ENCODE data around the gene MSANTD7. TPM values are rescaled to one million over a fixed set of nuclear protein-coding genes. Genes with fewer than 3 reads are reported as not detected.
A peak's percentile ranks its signal among the peaks of the same experiment; 100 is the strongest.

MSANTD7 gene
- total and polyA plus RNA-seq, 11 donors, result 1.3 to 8.1 (median 5.6) TPM

DNA sequence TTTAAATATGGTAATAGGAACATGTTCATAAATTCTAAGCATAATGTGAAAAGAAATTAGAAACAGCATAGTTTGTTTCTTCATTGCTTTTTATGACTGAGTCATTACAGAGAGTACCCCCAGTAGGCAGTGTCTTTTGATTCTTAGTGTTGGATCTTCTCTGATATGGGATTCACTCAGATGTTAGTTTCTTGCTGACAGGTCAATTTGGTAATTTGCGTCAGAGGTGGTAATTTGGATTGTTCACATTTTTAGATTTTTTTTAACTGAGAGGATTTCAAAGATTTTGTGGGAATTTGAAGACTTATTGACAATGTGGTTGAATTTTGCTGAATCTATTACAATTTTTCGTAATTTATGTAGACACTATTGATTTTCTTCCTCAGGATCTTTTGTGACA lies 2.1 kb downstream of the MSANTD7 start:
- Histone ChIP-seq H3K36me3 (peaks cover 0 to 53% (median 48%) of the 10 kb centered on the region in 9 donors), H3K4me3 (peak overlapping the region in 1 of 12 donors; percentile 95), H3K9me3 (no peaks in the 10 kb centered on the region), H3K4me1 (peaks cover 5 to 26% (median 17%) of the 10 kb centered on the region in 12 donors), H3K27ac (no peak overlapping the region), H3K27me3 (no peaks in the 10 kb centered on the region)
- no peak for ATAC-seq
- no peak for DNase-seq
- intact Hi-C loops (cut with DNase I), result loop anchor here in 2 of 10 donors (5.0 to 10.0 kb wide), 2 partner anchors 37 to 265 kb away; partner anchors contain the start of gene SUV39H2 (in 1 of the 2)
- TF ChIP-seq, protein P1, sequence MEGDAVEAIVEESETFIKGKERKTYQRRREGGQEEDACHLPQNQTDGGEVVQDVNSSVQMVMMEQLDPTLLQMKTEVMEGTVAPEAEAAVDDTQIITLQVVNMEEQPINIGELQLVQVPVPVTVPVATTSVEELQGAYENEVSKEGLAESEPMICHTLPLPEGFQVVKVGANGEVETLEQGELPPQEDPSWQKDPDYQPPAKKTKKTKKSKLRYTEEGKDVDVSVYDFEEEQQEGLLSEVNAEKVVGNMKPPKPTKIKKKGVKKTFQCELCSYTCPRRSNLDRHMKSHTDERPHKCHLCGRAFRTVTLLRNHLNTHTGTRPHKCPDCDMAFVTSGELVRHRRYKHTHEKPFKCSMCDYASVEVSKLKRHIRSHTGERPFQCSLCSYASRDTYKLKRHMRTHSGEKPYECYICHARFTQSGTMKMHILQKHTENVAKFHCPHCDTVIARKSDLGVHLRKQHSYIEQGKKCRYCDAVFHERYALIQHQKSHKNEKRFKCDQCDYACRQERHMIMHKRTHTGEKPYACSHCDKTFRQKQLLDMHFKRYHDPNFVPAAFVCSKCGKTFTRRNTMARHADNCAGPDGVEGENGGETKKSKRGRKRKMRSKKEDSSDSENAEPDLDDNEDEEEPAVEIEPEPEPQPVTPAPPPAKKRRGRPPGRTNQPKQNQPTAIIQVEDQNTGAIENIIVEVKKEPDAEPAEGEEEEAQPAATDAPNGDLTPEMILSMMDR (IDR thresholded peaks at IDR 0.05), result no peak
- no peak for TF ChIP-seq POLR2A (IDR thresholded peaks at IDR 0.05)
- 91 to 93% (median 92%) methylated on average over 2 of the region's 2 CpGs for WGBS, 4 donors

DNA sequence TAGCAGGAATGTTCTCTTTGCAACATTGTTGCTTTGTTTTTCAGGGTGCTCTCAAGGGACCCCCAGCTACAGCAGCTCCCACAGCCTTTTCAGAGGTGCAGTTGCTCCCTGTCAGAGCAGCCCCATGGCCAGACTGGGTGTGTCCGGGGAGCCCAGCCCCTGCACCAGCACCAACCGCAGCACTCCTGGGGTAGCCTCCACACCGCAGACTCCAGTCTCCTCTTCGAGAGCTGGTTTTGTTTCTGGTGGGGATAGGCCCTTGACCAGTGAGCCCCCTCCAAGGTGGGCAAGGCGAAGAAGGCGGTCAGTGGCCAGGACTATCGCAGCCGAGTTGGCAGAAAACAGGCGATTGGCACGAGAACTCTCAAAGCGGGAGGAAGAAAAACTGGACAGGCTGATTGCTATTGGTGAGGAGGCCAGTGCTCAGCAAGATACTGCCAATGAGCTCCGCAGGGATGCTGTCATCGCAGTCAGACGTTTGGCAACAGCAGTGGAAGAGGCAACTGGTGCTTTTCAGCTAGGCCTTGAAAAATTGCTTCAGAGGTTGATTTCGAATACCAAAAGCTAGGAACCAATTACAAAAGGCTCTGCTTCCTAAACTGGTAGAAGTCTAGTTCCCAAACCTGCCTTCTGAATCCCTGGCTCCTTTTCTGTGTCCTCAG lies 5.4 kb downstream of the MSANTD7 start:
- DNase-seq (no peak), ATAC-seq (no peak)
- Histone ChIP-seq H3K27me3 (no peaks in the 10 kb centered on the region), H3K27ac (no peak overlapping the region), H3K4me1 (peaks cover 0 to 14% (median 9%) of the 10 kb centered on the region in 12 donors), H3K36me3 (peaks cover 0 to 79% (median 56%) of the 10 kb centered on the region in 9 donors), H3K9me3 (no peaks in the 10 kb centered on the region), H3K4me3 (no peak overlapping the region)
- TF ChIP-seq, protein P1 (IDR thresholded peaks at IDR 0.05), result no peak
- no peak for TF ChIP-seq POLR2A (IDR thresholded peaks at IDR 0.05)
- intact Hi-C loops (cut with DNase I), result loop anchor here in 2 of 10 donors (5.0 to 10.0 kb wide), 2 partner anchors 34 to 261 kb away; partner anchors contain the start of gene SUV39H2 (in 1 of the 2)
- WGBS, 4 donors, result 89 to 93% (median 91%) methylated on average over 15 of the region's 15 CpGs

DNA sequence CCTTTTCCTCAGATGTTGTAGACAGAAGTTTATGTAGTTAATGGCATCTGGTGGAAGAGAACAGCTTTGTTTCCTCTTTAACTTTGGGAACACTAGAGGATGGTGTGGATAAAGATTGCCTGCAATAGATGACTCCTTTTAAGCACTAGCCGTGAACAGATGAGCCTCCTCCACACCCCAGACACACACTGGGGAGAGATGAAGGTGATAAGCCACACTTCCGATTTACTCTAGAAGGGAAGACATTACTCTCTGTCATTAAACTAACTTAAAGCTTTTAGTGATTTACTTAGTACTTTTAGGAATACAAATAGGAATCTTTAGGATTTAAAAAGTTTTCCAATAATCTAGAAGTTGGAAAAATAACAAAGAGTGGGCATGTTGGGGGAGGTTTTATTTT lies 6.8 kb downstream of the MSANTD7 start:
- 69 to 84% (median 71%) methylated on average over 2 of the region's 2 CpGs for WGBS, 4 donors
- TF ChIP-seq, protein P1 (IDR thresholded peaks at IDR 0.05), result no peak
- no peak for TF ChIP-seq POLR2A (IDR thresholded peaks at IDR 0.05)
- H3K27me3 ChIP-seq, result no peaks in the 10 kb centered on the region
- no peak for DNase-seq
- H3K4me1 ChIP-seq, result peaks cover 0 to 3% (median 0%) of the 10 kb centered on the region in 12 donors
- no peaks in the 10 kb centered on the region for H3K9me3 ChIP-seq
- no peak overlapping the region for H3K27ac ChIP-seq
- H3K4me3 ChIP-seq, result no peak overlapping the region
- ATAC-seq, result no peak
- peaks cover 0 to 93% (median 64%) of the 10 kb centered on the region in 9 donors for H3K36me3 ChIP-seq
- intact Hi-C loops (cut with DNase I), result loop anchor here in 2 of 10 donors (5.0 to 10.0 kb wide), 2 partner anchors 32 to 260 kb away; partner anchors contain the start of gene SUV39H2 (in 1 of the 2)

DNA sequence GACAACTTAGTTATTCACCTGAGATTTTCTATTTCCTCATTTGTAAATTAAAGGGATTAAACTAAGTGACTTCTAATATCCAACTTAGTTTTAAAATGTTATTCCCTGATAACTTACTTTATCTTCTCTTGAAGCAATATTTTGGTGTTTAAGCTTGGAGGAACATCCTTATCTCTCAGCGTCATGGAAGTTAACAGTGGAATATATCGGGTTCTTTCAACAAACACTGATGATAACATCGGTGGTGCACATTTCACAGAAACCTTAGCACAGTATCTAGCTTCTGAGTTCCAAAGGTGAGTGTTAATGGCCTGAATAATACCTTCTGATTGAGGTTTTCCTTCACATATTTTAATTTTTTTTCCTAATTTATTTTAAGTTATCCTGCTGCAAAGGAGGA lies 14.1 kb downstream of the MSANTD7 start:
- Histone ChIP-seq H3K4me3 (no peak overlapping the region), H3K4me1 (peaks cover 0 to 3% (median 0%) of the 10 kb centered on the region in 12 donors), H3K27me3 (no peaks in the 10 kb centered on the region), H3K27ac (no peak overlapping the region), H3K36me3 (peaks cover 0 to 98% (median 74%) of the 10 kb centered on the region in 9 donors), H3K9me3 (no peaks in the 10 kb centered on the region)
- intact Hi-C loops (cut with DNase I), result no loop called here
- ATAC-seq (no peak), DNase-seq (no peak)
- TF ChIP-seq, protein P1 (IDR thresholded peaks at IDR 0.05), result no peak
- no peak for TF ChIP-seq POLR2A (IDR thresholded peaks at IDR 0.05)
- WGBS, 4 donors, result 52 to 71% (median 64%) methylated on average over 3 of the region's 3 CpGs

Data from heart left ventricle (tissue), 16 donors.